GM12873 (cell line): ENCODE measurements around the gene SESN1.

ENCODE experiments used
- CTCF ChIP-seq: IDR thresholded peaks from 2 replicates; pipeline ENCODE4 v1.5.1; 2012; ENCODE audit warnings: low read depth, mild to moderate bottlenecking, moderate library complexity, low read length, control low read depth; ENCODE audit not compliant: insufficient read depth; ENCODE audit errors: missing control alignments

Gene SESN1

GRCh38 chr6:108952776-108953486 lies 141.7 kb downstream of the SESN1 start:
- TF ChIP-seq CTCF = no peak

GRCh38 chr6:108951351-108951953 lies 143.2 kb downstream of the SESN1 start:
- no peak for TF ChIP-seq CTCF

GRCh38 chr6:108948181-108948661 lies 146.4 kb downstream of the SESN1 start:
- TF ChIP-seq CTCF = no peak

GRCh38 chr6:108947114-108947854 lies 147.4 kb downstream of the SESN1 start:
- no peak for TF ChIP-seq CTCF

GRCh38 chr6:108946695-108947094 lies 148.0 kb downstream of the SESN1 start:
- TF ChIP-seq CTCF = no peak

GRCh38 chr6:108945681-108946159 lies 148.9 kb downstream of the SESN1 start:
- no peak for TF ChIP-seq CTCF
